ENCODE data around the gene ZCCHC14. TPM values are rescaled to one million over a fixed set of nuclear protein-coding genes. Genes with fewer than 3 reads are reported as not detected.
A peak's percentile ranks its signal among the peaks of the same experiment; 100 is the strongest.
"Not testable (repeated sequence)": the region's sequence is repeated elsewhere in the genome, so short reads cannot be mapped to it uniquely, and the experiment has no call there.

The ZCCHC14 gene
- polyA plus RNA-seq, 2 of the 4 experiments (the other 2 are of a cell fraction): 3.8 to 7.3 TPM

DNA sequence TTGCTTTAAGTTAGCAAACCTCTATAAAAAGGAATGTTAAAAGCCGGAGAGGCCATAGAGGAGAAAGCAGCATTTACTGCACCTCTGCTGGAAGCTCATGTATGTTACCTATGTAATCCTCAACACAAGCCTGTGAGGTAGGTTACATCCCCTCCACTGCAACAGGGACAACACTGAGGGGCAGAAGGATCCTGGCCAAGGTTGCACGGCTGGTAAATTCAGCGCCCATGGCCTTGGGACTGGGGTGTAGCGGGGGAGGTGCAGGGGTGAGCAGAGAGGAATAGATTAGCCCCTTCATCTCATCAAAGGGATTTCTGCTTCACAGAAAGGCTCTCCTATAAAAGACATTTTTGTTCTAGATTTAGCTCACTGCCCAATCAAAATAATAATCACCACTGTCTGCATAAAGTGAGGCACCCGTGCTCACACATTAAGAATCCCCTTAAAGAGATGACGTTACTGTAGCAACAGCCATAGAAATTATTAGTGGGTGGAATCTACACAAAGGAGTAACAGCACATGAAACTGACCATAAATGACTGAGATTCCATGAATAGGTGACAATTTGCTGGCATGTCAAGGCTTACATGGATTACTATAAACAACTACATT is 3.3 kb downstream of the ZCCHC14 start:
- 85% methylated on average over 6 of the region's 6 CpGs for WGBS (ENCODE audit: missing lambda C conversion rate)
- FAIRE-seq (no peak), DNase-seq (ENCODE audit: low read depth in 1 of 2, low spot score in 1 of 2) (no peak), ATAC-seq (no peak)
- Histone ChIP-seq H3K4me2 (peak overlapping the region; percentile 83; the same call in 2 of the 3 replicates), H3K4me3 (no peak overlapping the region), H3K4me1 (peaks cover 37% of the 10 kb centered on the region), H3K27ac (no peak overlapping the region), H3K9me3 (no peaks in the 10 kb centered on the region)
- TF ChIP-seq EHMT2 (IDR thresholded peaks at IDR 0.05; ENCODE audit: low read depth) (no peak), MAZ (IDR thresholded peaks at IDR 0.05; ENCODE audit: borderline replicate concordance, low read depth, low read length) (no peak), BHLHE40 (IDR thresholded peaks at IDR 0.05; ENCODE audit: low read depth, low read length) (no peak), ZC3H11A (IDR thresholded peaks at IDR 0.05) (no peak)
- TF ChIP-seq, protein P1, sequence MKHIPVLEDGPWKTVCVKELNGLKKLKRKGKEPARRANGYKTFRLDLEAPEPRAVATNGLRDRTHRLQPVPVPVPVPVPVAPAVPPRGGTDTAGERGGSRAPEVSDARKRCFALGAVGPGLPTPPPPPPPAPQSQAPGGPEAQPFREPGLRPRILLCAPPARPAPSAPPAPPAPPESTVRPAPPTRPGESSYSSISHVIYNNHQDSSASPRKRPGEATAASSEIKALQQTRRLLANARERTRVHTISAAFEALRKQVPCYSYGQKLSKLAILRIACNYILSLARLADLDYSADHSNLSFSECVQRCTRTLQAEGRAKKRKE (CRISPR knock-in tag; IDR thresholded peaks at IDR 0.05; ENCODE audit: low read depth): no peak
- POLR2A ChIA-PET: no interaction called here
- CTCF ChIA-PET: interaction anchor here (1.5 kb wide), 1 partner anchor 73 kb away, joined by 3 read pairs; no protein-coding TSS in a partner anchor

DNA sequence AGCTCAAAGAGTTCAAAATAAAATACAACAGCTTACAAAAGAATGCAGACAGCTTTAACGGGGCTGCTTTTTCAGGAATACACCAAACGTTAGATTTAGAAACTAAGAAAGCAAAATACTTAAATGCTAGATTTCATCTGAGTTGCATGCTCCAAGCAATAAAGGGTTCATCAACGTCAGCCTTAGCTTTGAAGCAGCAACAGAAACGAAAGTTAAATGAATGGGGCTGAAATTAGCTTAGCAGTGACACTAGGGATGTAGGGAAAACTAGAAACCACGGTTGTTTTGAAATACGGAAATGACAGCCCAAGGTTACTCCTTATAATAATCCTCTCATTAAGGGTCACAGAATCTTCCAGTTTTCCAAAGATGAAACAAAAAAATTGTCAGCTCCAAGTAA is 3.9 kb downstream of the ZCCHC14 start:
- peaks cover 43% of the 10 kb centered on the region for H3K4me1 ChIP-seq
- ATAC-seq; POLR2A ChIA-PET; H3K4me3 ChIP-seq; H3K27ac ChIP-seq; H3K9me3 ChIP-seq; H3K4me2 ChIP-seq; DNase-seq (ENCODE audit: low read depth in 1 of 2, low spot score in 1 of 2): not testable (repeated sequence)
- FAIRE-seq: peak; percentile 43
- WGBS (ENCODE audit: missing lambda C conversion rate): 85% methylated on average over 5 of the region's 6 CpGs
- CTCF ChIA-PET: interaction anchor here (0.6 to 1.5 kb wide), 2 partner anchors 25 to 72 kb away, joined by 3 read pairs; no protein-coding TSS in a partner anchor

DNA sequence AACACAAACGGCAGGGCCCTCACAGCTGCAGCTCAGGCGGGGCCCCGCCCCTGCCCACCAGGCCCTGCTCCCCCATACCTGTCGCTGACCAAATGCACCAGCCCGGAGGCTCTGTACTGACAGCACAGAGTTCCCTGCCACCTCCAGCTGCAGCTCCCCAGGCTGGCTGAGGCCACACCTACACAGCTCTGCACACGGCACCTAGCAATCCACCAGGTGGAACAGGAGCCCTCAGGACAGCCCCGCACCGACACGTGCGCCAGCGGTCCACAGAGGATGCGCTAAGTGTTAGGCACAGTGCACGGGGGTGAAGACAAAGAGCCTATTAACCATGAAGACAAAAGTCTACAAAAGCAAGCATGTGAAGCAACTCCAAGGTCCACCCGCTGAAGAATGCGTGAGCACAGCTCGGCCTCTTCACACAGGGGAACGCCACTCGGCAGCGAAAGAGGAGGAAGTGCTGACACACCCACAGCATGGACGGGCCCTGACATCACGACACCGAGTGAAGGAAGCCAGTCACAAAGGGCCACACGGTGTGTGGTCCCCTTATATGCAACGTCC is 5.4 kb downstream of the ZCCHC14 start:
- Histone ChIP-seq H3K4me1 (peaks cover 38% of the 10 kb centered on the region), H3K9me3 (no peaks in the 10 kb centered on the region), H3K4me2 (no peak overlapping the region), H3K4me3 (no peak overlapping the region), H3K27ac (no peak overlapping the region)
- DNase-seq (ENCODE audit: low read depth in 1 of 2, low spot score in 1 of 2) (no peak), ATAC-seq (no peak), FAIRE-seq (no peak)
- ChIA-PET CTCF (interaction anchor here (0.9 to 1.5 kb wide), 3 partner anchors 17 to 149 kb away, joined by 3 to 4 read pairs (median 4); no protein-coding TSS in a partner anchor), POLR2A (no interaction called here)
- TF ChIP-seq CBX8 (IDR thresholded peaks at IDR 0.05) (no peak), KDM5A (IDR thresholded peaks at IDR 0.05) (no peak), HOXB13 (CRISPR knock-in tag; IDR thresholded peaks at IDR 0.05; ENCODE audit: low read depth) (no peak), KDM1A (IDR thresholded peaks at IDR 0.05; ENCODE audit: low read depth) (no peak), MAZ (IDR thresholded peaks at IDR 0.05; ENCODE audit: borderline replicate concordance, low read depth, low read length) (no peak), FOSL2 (IDR thresholded peaks at IDR 0.05) (no peak), FOSL2 (CRISPR knock-in tag; IDR thresholded peaks at IDR 0.05) (no peak), RCOR1 (IDR thresholded peaks at IDR 0.05; ENCODE audit: low read depth, low read length) (no peak), RNF2 (IDR thresholded peaks at IDR 0.05; ENCODE audit: borderline replicate concordance, low read depth) (no peak), ZSCAN20 (CRISPR knock-in tag; IDR thresholded peaks at IDR 0.05) (no peak), ZFP36 (IDR thresholded peaks at IDR 0.05; ENCODE audit: borderline replicate concordance, partially characterized antibody) (no peak), GATA3 (IDR thresholded peaks at IDR 0.05; ENCODE audit: borderline replicate concordance) (no peak), CEBPB (IDR thresholded peaks at IDR 0.05) (no peak), RAD21 (conservative IDR thresholded peaks at IDR 0.05 in 1 of 2, IDR thresholded peaks at IDR 0.05 in 1 of 2) (no peak), FOSB (CRISPR knock-in tag; IDR thresholded peaks at IDR 0.05) (no peak)
- TF ChIP-seq, protein P2, sequence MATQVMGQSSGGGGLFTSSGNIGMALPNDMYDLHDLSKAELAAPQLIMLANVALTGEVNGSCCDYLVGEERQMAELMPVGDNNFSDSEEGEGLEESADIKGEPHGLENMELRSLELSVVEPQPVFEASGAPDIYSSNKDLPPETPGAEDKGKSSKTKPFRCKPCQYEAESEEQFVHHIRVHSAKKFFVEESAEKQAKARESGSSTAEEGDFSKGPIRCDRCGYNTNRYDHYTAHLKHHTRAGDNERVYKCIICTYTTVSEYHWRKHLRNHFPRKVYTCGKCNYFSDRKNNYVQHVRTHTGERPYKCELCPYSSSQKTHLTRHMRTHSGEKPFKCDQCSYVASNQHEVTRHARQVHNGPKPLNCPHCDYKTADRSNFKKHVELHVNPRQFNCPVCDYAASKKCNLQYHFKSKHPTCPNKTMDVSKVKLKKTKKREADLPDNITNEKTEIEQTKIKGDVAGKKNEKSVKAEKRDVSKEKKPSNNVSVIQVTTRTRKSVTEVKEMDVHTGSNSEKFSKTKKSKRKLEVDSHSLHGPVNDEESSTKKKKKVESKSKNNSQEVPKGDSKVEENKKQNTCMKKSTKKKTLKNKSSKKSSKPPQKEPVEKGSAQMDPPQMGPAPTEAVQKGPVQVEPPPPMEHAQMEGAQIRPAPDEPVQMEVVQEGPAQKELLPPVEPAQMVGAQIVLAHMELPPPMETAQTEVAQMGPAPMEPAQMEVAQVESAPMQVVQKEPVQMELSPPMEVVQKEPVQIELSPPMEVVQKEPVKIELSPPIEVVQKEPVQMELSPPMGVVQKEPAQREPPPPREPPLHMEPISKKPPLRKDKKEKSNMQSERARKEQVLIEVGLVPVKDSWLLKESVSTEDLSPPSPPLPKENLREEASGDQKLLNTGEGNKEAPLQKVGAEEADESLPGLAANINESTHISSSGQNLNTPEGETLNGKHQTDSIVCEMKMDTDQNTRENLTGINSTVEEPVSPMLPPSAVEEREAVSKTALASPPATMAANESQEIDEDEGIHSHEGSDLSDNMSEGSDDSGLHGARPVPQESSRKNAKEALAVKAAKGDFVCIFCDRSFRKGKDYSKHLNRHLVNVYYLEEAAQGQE (IDR thresholded peaks at IDR 0.05): no peak
- TF ChIP-seq, protein P3, sequence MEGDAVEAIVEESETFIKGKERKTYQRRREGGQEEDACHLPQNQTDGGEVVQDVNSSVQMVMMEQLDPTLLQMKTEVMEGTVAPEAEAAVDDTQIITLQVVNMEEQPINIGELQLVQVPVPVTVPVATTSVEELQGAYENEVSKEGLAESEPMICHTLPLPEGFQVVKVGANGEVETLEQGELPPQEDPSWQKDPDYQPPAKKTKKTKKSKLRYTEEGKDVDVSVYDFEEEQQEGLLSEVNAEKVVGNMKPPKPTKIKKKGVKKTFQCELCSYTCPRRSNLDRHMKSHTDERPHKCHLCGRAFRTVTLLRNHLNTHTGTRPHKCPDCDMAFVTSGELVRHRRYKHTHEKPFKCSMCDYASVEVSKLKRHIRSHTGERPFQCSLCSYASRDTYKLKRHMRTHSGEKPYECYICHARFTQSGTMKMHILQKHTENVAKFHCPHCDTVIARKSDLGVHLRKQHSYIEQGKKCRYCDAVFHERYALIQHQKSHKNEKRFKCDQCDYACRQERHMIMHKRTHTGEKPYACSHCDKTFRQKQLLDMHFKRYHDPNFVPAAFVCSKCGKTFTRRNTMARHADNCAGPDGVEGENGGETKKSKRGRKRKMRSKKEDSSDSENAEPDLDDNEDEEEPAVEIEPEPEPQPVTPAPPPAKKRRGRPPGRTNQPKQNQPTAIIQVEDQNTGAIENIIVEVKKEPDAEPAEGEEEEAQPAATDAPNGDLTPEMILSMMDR (IDR thresholded peaks at IDR 0.05): no peak
- TF ChIP-seq, protein P1 (CRISPR knock-in tag; IDR thresholded peaks at IDR 0.05; ENCODE audit: low read depth): no peak
- WGBS (ENCODE audit: missing lambda C conversion rate): 87% methylated on average over 24 of the region's 24 CpGs

Measured in A549 (cell line).